ENCODE results near the gene PROM1.

The PROM1 gene

DNA sequence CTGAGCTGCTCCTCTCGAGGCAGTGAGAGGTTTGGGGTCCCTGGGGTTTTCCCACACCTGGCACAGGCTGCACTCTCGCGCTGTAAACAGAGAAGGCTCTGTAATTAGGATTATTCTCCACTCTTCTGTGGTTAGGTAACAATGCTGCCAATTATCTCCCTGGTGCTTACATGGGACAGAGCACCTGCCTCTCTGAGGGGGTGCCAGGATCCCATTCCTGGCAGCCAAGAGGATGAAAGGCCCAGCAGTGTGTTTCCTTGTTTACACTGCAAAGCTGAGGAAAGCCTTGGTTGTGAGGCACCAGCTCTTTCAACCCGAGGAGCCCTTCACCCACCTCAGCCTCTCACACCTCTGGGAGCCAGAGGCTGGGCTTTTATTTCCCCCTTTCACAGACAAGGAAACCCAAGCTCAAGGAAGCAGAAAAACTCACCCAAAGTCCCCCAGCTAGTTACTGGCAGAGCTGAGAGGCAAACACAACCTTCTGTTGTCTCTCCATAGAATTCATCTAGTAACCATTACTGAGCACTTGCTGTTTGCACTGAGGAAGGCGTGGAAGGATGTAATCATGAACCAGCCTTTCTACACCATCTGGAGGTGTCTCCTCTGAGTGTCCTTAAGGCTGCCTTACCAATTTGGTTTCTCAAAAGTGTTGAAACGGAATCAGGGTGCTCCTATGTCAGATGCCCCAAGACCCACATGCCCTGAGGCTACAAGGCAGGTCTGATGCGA, 39.7 kb upstream of the PROM1 start (continued):
- TF ChIP-seq, protein P1, sequence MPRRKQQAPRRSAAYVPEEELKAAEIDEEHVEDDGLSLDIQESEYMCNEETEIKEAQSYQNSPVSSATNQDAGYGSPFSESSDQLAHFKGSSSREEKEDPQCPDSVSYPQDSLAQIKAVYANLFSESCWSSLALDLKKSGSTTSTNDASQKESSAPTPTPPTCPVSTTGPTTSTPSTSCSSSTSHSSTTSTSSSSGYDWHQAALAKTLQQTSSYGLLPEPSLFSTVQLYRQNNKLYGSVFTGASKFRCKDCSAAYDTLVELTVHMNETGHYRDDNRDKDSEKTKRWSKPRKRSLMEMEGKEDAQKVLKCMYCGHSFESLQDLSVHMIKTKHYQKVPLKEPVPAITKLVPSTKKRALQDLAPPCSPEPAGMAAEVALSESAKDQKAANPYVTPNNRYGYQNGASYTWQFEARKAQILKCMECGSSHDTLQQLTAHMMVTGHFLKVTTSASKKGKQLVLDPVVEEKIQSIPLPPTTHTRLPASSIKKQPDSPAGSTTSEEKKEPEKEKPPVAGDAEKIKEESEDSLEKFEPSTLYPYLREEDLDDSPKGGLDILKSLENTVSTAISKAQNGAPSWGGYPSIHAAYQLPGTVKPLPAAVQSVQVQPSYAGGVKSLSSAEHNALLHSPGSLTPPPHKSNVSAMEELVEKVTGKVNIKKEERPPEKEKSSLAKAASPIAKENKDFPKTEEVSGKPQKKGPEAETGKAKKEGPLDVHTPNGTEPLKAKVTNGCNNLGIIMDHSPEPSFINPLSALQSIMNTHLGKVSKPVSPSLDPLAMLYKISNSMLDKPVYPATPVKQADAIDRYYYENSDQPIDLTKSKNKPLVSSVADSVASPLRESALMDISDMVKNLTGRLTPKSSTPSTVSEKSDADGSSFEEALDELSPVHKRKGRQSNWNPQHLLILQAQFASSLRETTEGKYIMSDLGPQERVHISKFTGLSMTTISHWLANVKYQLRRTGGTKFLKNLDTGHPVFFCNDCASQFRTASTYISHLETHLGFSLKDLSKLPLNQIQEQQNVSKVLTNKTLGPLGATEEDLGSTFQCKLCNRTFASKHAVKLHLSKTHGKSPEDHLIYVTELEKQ (tag by site-specific recombination; IDR thresholded peaks at IDR 0.05; ENCODE audit: borderline replicate concordance): no peak
- TF ChIP-seq, protein P2, sequence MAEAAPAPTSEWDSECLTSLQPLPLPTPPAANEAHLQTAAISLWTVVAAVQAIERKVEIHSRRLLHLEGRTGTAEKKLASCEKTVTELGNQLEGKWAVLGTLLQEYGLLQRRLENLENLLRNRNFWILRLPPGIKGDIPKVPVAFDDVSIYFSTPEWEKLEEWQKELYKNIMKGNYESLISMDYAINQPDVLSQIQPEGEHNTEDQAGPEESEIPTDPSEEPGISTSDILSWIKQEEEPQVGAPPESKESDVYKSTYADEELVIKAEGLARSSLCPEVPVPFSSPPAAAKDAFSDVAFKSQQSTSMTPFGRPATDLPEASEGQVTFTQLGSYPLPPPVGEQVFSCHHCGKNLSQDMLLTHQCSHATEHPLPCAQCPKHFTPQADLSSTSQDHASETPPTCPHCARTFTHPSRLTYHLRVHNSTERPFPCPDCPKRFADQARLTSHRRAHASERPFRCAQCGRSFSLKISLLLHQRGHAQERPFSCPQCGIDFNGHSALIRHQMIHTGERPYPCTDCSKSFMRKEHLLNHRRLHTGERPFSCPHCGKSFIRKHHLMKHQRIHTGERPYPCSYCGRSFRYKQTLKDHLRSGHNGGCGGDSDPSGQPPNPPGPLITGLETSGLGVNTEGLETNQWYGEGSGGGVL (tag by site-specific recombination; IDR thresholded peaks at IDR 0.05): no peak
- no peak for TF ChIP-seq ZNF626 (tag by site-specific recombination; IDR thresholded peaks at IDR 0.05)
- TF ChIP-seq ZNF747 (tag by site-specific recombination; IDR thresholded peaks at IDR 0.05): no peak
- TF ChIP-seq ZNF837 (tag by site-specific recombination; IDR thresholded peaks at IDR 0.05): no peak
- TF ChIP-seq ZNF184 (tag by site-specific recombination; IDR thresholded peaks at IDR 0.05): no peak
- TF ChIP-seq, protein P3, sequence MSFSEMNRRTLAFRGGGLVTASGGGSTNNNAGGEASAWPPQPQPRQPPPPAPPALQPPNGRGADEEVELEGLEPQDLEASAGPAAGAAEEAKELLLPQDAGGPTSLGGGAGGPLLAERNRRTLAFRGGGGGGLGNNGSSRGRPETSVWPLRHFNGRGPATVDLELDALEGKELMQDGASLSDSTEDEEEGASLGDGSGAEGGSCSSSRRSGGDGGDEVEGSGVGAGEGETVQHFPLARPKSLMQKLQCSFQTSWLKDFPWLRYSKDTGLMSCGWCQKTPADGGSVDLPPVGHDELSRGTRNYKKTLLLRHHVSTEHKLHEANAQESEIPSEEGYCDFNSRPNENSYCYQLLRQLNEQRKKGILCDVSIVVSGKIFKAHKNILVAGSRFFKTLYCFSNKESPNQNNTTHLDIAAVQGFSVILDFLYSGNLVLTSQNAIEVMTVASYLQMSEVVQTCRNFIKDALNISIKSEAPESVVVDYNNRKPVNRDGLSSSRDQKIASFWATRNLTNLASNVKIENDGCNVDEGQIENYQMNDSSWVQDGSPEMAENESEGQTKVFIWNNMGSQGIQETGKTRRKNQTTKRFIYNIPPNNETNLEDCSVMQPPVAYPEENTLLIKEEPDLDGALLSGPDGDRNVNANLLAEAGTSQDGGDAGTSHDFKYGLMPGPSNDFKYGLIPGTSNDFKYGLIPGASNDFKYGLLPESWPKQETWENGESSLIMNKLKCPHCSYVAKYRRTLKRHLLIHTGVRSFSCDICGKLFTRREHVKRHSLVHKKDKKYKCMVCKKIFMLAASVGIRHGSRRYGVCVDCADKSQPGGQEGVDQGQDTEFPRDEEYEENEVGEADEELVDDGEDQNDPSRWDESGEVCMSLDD (tag by site-specific recombination; IDR thresholded peaks at IDR 0.05): no peak
- TF ChIP-seq ZNF585B (tag by site-specific recombination; IDR thresholded peaks at IDR 0.05): no peak
- TF ChIP-seq, protein P4, sequence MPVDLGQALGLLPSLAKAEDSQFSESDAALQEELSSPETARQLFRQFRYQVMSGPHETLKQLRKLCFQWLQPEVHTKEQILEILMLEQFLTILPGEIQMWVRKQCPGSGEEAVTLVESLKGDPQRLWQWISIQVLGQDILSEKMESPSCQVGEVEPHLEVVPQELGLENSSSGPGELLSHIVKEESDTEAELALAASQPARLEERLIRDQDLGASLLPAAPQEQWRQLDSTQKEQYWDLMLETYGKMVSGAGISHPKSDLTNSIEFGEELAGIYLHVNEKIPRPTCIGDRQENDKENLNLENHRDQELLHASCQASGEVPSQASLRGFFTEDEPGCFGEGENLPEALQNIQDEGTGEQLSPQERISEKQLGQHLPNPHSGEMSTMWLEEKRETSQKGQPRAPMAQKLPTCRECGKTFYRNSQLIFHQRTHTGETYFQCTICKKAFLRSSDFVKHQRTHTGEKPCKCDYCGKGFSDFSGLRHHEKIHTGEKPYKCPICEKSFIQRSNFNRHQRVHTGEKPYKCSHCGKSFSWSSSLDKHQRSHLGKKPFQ (tag by site-specific recombination; IDR thresholded peaks at IDR 0.05): no peak
- TF ChIP-seq, protein P5, sequence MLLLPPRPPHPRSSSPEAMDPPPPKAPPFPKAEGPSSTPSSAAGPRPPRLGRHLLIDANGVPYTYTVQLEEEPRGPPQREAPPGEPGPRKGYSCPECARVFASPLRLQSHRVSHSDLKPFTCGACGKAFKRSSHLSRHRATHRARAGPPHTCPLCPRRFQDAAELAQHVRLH (tag by site-specific recombination; IDR thresholded peaks at IDR 0.05): no peak
- TF ChIP-seq ZNF394 (tag by site-specific recombination; IDR thresholded peaks at IDR 0.05; ENCODE audit: borderline replicate concordance): no peak
- TF ChIP-seq ZNF37A (tag by site-specific recombination; IDR thresholded peaks at IDR 0.05): no peak

DNA sequence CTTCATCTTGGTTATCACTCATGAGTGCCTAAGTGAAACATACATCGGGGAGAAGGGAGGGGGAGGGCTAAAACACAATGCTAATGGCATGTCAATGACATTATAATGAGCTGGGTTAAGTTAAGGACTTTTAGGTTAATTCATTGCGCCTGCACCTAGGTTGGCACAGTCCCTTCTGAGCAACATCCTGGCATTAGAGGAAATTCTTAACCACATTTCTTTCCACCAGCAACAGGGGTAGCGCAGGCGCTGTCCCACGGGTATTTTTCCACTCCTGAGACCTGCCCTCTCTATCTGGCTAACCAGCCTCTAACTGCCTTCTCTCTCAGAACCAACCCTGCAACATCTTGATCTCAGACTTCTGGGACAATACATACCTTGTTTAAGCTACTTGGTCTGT, 39.0 kb upstream of the PROM1 start:
- Histone ChIP-seq H3K9me3 (ENCODE audit: control insufficient read depth, insufficient read depth, low read depth, low read length) (no peaks in the 10 kb centered on the region), H3K27ac (ENCODE audit: extremely low read depth, low read depth, low read length) (no peak overlapping the region), H3K36me3 (ENCODE audit: control insufficient read depth in 2 of 2, insufficient read depth in 1 of 2, low read length in 2 of 2) (no peaks in the 10 kb centered on the region), H3K4me1 (ENCODE audit: control insufficient read depth, insufficient read depth, low read length) (no peaks in the 10 kb centered on the region), H3K4me3 (ENCODE audit: low read depth, low read length) (no peak overlapping the region)
- ChIA-PET CTCF (no interaction called here), POLR2A (no interaction called here)
- no peak for TF ChIP-seq KLF7 (tag by site-specific recombination; IDR thresholded peaks at IDR 0.05; ENCODE audit: borderline replicate concordance)
- no peak for TF ChIP-seq ZNF416 (tag by site-specific recombination; IDR thresholded peaks at IDR 0.05)
- TF ChIP-seq, protein P6, sequence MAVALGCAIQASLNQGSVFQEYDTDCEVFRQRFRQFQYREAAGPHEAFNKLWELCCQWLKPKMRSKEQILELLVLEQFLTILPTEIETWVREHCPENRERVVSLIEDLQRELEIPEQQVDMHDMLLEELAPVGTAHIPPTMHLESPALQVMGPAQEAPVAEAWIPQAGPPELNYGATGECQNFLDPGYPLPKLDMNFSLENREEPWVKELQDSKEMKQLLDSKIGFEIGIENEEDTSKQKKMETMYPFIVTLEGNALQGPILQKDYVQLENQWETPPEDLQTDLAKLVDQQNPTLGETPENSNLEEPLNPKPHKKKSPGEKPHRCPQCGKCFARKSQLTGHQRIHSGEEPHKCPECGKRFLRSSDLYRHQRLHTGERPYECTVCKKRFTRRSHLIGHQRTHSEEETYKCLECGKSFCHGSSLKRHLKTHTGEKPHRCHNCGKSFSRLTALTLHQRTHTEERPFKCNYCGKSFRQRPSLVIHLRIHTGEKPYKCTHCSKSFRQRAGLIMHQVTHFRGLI (tag by site-specific recombination; IDR thresholded peaks at IDR 0.05): no peak
- no peak for TF ChIP-seq ZNF157 (tag by site-specific recombination; IDR thresholded peaks at IDR 0.05)
- TF ChIP-seq, protein P7, sequence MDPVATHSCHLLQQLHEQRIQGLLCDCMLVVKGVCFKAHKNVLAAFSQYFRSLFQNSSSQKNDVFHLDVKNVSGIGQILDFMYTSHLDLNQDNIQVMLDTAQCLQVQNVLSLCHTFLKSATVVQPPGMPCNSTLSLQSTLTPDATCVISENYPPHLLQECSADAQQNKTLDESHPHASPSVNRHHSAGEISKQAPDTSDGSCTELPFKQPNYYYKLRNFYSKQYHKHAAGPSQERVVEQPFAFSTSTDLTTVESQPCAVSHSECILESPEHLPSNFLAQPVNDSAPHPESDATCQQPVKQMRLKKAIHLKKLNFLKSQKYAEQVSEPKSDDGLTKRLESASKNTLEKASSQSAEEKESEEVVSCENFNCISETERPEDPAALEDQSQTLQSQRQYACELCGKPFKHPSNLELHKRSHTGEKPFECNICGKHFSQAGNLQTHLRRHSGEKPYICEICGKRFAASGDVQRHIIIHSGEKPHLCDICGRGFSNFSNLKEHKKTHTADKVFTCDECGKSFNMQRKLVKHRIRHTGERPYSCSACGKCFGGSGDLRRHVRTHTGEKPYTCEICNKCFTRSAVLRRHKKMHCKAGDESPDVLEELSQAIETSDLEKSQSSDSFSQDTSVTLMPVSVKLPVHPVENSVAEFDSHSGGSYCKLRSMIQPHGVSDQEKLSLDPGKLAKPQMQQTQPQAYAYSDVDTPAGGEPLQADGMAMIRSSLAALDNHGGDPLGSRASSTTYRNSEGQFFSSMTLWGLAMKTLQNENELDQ (tag by site-specific recombination; IDR thresholded peaks at IDR 0.05; ENCODE audit: low read depth): no peak
- TF ChIP-seq, protein P3 (tag by site-specific recombination; IDR thresholded peaks at IDR 0.05): no peak
